ENCODE data around the gene EPHA8. TPM values are rescaled to one million over a fixed set of nuclear protein-coding genes. Genes with fewer than 3 reads are reported as not detected.

Gene EPHA8
- total and polyA plus RNA-seq, 2 of the 13 experiments (the other 11 are each of a cell fraction or from before 2014, with no cell fraction given): not detected

DNA sequence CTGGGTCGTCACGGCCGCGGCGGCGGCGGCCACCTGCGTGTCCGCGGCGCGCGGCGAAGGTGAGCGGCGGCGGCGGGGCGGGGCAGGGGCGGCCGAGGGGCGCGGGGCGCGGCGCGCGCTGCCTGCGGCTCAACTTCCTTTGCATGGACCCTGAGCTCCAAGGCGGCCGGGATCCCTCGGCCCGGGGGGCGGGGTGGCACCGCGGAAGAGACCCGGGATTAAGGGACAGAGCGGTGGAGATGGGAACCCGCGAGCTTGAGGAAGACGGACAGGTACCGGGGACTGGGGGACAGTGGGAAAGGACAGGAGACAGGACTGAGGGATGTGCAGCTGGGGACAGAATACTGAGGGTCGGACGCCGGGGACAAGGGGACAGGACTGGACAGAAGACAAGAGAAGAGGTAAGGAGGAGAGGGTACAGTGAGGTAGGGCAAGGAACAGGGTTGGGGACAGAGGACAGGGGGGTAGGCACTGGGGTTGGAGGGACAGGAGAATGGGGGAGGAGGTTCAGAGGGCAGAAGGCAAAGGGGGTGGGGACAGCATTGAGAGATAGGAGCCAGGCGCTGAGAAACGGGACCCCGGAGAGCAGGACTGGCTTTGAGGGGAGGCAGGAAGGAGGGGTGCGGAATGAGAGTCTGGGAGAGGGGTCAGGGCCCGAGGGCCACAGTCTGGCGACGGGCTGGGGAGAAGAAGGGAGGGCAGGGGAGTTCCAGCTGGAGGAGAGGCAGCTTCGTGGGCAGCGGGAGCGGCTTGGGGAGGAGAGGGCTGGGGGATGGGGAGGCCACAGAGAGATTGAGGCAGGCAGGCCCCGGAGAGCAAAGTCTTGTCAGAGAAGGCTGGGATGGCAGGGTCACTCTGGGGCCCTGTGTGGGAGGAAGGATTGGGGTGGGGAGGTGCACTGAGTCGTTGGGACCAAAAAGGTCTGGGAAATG, 648 bp downstream of the EPHA8 start:
- intact Hi-C loops (cut with micrococcal nuclease; ENCODE audit: unreplicated experiment): no loop called here
- H3K79me2 ChIP-seq (ENCODE audit: insufficient read depth, low read length): no peaks in the 10 kb centered on the region
- in situ Hi-C loops (cut with HindIII; ENCODE audit: extremely low pct_ligation_motif_present, low pct_unique_long_range_greater_than_20kb): no loop called here
- no peak overlapping the region for H3K27ac ChIP-seq (ENCODE audit: extremely low read length, insufficient read depth, low read length)
- no peak overlapping the region for H3K9ac ChIP-seq (ENCODE audit: insufficient read depth, low read depth, low read length)
- ATAC-seq (no peak), DNase-seq (ENCODE audit: low spot score) (no peak), FAIRE-seq (no peak)
- H3K4me2 ChIP-seq (ENCODE audit: low read depth, low read length): no peak overlapping the region; the same call in 1 of the 2 replicates
- TF ChIP-seq, protein P1, sequence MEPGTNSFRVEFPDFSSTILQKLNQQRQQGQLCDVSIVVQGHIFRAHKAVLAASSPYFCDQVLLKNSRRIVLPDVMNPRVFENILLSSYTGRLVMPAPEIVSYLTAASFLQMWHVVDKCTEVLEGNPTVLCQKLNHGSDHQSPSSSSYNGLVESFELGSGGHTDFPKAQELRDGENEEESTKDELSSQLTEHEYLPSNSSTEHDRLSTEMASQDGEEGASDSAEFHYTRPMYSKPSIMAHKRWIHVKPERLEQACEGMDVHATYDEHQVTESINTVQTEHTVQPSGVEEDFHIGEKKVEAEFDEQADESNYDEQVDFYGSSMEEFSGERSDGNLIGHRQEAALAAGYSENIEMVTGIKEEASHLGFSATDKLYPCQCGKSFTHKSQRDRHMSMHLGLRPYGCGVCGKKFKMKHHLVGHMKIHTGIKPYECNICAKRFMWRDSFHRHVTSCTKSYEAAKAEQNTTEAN (CRISPR knock-in tag; conservative IDR thresholded peaks at IDR 0.05): no peak
- TF ChIP-seq KLF16 (CRISPR knock-in tag; IDR thresholded peaks at IDR 0.05) (no peak), POLR2AphosphoS5 (IDR thresholded peaks at IDR 0.05; ENCODE audit: low read depth, low read length) (no peak), POLR2G (IDR thresholded peaks at IDR 0.05; ENCODE audit: low read depth, low read length) (no peak), ZNF549 (CRISPR knock-in tag; IDR thresholded peaks at IDR 0.05) (no peak), CCDC6 (CRISPR knock-in tag; IDR thresholded peaks at IDR 0.05) (no peak), NAIF1 (CRISPR knock-in tag; IDR thresholded peaks at IDR 0.05; ENCODE audit: borderline replicate concordance) (no peak), ZNF670 (CRISPR knock-in tag; IDR thresholded peaks at IDR 0.05; ENCODE audit: borderline replicate concordance) (no peak), MLLT10 (CRISPR knock-in tag; IDR thresholded peaks at IDR 0.05) (no peak)
- TF ChIP-seq, protein P2, sequence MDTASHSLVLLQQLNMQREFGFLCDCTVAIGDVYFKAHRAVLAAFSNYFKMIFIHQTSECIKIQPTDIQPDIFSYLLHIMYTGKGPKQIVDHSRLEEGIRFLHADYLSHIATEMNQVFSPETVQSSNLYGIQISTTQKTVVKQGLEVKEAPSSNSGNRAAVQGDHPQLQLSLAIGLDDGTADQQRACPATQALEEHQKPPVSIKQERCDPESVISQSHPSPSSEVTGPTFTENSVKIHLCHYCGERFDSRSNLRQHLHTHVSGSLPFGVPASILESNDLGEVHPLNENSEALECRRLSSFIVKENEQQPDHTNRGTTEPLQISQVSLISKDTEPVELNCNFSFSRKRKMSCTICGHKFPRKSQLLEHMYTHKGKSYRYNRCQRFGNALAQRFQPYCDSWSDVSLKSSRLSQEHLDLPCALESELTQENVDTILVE (CRISPR knock-in tag; IDR thresholded peaks at IDR 0.05): no peak
- TF ChIP-seq, protein P3, sequence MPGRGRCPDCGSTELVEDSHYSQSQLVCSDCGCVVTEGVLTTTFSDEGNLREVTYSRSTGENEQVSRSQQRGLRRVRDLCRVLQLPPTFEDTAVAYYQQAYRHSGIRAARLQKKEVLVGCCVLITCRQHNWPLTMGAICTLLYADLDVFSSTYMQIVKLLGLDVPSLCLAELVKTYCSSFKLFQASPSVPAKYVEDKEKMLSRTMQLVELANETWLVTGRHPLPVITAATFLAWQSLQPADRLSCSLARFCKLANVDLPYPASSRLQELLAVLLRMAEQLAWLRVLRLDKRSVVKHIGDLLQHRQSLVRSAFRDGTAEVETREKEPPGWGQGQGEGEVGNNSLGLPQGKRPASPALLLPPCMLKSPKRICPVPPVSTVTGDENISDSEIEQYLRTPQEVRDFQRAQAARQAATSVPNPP (CRISPR knock-in tag; IDR thresholded peaks at IDR 0.05): no peak
- H4K20me1 ChIP-seq (ENCODE audit: insufficient read depth, low read length): no peaks in the 10 kb centered on the region; the same call in 1 of the 2 replicates
- no peaks in the 10 kb centered on the region for H3K4me1 ChIP-seq (ENCODE audit: insufficient read depth, low read length)
- WGBS (ENCODE audit: low lambda C conversion rate): 13% methylated on average over 28 of the region's 57 CpGs
- no TSS peak for BruUV-seq (replicated peaks)
- ChIA-PET POLR2A (no interaction called here), CTCF (ENCODE audit: low intra/inter-chr PET ratio, low total read pairs) (no interaction called here)
- H3K9me3 ChIP-seq (ENCODE audit: low read length): no peaks in the 10 kb centered on the region
- H3K27me3 ChIP-seq (ENCODE audit: control insufficient read depth in 1 of 2, insufficient read depth in 2 of 2, low read length in 2 of 2): peaks cover 19 to 77% of the 10 kb centered on the region in 2 experiments
- H3K4me3 ChIP-seq (replicated peaks in 1 of 3; ENCODE audit: insufficient read depth in 1 of 3, low read depth in 2 of 3, low read length in 3 of 3): no peak overlapping the region
- no peaks in the 10 kb centered on the region for H3K36me3 ChIP-seq (replicated peaks in 1 of 2; ENCODE audit: control insufficient read depth in 1 of 2, insufficient read depth in 2 of 2, low read length in 2 of 2)
- no peak overlapping the region for H2AFZ ChIP-seq (ENCODE audit: low read length)
